GM13977 (cell line): ENCODE data around the gene PITPNM2.
"Not testable (repeated sequence)": the region's sequence is repeated elsewhere in the genome, so short reads cannot be mapped to it uniquely, and the experiment has no call there.

Experiments
- DNase-seq: peaks from one replicate; pipeline ENCODE4 v3.0.0; 2012; ENCODE audit warnings: low spot score
- in situ Hi-C: fragments of 300-500 bp; cut with MboI; formaldehyde crosslinking; loops from one replicate; pipeline ENCODE4 v1.12.0; 2022; ENCODE audit warnings: low sequenced_read_pairs, low pct_unique_long_range_greater_than_20kb, mixed read lengths, inconsistent platforms; ENCODE audit not compliant: unreplicated experiment
- TF ChIP-seq, protein P1 (sequence below): IDR thresholded peaks from 2 replicates; pipeline ENCODE4 v1.5.1; 2012; ENCODE audit warnings: mild to moderate bottlenecking, control low read depth; ENCODE audit not compliant: insufficient read depth; ENCODE audit errors: extremely low read depth, missing control alignments

Gene PITPNM2

DNA sequence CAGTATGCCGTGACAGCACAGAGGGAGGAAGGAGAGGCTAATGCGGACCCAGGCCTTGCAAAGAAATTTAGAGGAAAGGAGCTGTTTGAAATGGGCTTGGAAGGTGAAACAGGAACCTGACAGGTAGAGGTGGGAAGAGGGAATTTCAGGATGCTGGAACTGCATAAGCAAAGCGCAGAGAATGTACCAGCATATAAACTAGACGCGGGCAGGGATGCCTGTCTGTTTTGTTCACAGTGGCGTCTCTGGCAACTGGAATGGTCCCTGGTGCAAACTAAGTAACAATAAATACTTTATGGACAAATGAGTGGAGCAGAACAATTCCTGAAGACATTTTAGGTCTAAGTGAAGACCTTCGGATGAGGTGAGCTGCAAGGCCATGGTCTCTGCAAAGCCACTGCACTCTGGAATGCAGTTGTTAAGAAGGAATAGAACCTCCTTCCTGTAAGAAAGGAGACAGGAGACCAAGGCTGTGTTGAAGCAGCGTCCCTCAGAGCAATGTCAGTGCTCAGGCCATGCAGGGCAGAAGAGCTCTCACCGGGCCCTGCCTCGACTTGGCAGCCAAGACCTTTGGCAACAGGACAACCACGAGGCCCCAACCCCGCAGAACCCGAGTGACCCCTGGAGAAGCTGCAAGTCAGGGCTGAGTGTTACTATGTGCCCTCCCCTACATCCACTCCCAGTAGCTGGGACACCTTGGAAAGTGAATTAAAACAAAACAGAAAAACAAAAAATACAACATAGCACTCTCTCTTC, 42.8 kb downstream of the PITPNM2 start:
- DNase-seq = no peak
- in situ Hi-C loops = no loop called here
- TF ChIP-seq, protein P1, sequence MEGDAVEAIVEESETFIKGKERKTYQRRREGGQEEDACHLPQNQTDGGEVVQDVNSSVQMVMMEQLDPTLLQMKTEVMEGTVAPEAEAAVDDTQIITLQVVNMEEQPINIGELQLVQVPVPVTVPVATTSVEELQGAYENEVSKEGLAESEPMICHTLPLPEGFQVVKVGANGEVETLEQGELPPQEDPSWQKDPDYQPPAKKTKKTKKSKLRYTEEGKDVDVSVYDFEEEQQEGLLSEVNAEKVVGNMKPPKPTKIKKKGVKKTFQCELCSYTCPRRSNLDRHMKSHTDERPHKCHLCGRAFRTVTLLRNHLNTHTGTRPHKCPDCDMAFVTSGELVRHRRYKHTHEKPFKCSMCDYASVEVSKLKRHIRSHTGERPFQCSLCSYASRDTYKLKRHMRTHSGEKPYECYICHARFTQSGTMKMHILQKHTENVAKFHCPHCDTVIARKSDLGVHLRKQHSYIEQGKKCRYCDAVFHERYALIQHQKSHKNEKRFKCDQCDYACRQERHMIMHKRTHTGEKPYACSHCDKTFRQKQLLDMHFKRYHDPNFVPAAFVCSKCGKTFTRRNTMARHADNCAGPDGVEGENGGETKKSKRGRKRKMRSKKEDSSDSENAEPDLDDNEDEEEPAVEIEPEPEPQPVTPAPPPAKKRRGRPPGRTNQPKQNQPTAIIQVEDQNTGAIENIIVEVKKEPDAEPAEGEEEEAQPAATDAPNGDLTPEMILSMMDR = no peak

- in situ Hi-C loops = no loop called here
- TF ChIP-seq, protein P1 = no peak
- no peak for DNase-seq
Measured at GRCh38 chr12:123106640-123107359, 44.1 kb downstream of the PITPNM2 start.

DNA sequence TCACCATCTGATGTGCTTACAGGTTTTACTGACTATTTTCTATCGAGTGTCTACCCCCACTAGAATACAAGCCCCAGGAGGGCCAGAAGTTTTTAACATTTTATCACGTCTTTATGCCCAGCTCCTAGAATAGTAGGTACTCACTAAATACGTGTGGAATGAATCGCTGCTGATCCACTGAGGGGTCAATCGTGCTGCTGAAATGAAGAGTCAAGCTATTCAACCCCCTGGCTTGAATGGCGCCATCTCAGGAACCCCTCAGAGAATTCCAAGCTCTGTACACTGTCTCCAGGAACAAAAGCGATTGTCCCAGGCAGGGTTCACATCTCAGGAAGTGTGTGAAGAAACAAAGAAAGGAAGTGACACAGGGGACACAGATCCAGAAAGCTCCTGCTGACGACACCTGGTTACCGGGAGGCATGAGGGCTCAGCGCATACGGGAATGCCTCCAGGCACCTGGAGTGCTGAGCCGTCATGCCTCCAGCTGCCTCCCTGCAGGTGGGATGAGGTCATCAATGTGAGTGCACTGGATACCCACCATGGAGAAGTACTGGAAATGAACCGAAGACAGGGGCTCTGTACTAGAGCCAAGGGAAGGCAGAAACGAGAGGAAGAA, 45.6 kb downstream of the PITPNM2 start:
- TF ChIP-seq, protein P1 = no peak
- no peak for DNase-seq
- in situ Hi-C loops = no loop called here

DNA sequence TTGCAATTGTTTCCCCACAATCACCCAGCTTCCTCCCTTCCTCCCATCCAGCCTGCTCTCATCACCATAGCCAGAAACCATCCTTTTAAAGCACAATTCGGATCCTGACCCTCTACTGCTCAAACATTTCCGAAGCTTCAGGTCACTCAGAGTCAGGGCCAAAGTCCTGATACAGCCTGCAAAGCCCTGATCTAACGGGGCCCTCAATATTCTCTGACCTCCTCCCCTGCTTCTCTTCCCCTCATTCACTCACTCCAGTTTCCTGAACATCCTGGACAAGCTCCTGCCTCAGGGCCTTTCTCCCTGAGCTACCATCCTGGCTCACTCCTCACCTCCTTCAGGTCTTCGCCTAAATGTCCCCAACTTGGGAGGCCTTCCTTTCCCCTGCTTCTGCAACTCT, 46.1 kb downstream of the PITPNM2 start:
- in situ Hi-C loops = no loop called here
- no peak for DNase-seq
- TF ChIP-seq, protein P1 = no peak

DNA sequence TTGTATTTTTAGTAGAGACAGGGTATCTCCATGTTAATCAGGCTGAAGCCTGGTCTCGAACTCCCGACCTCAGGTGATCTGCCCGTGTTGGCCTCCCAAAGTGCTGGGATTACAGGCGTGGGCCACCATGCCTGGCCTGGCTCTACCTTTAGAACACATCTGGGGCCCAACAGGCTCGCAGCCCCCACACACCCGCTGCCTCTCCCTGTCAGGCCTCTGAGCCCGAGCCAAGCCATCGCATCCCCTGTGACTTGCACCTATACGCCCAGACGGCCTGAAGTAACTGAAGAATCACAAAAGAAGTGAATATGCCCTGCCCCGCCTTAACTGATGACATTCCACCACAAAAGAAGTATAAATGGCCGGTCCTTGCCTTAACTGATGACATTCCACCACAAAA, 46.8 kb downstream of the PITPNM2 start:
- DNase-seq, in situ Hi-C loops: not testable (repeated sequence)

GRCh38 chr12:123102781-123103503, 47.9 kb downstream of the PITPNM2 start:
- TF ChIP-seq, protein P1 = no peak
- in situ Hi-C loops = no loop called here
- no peak for DNase-seq
